Cardiac muscle cell (in vitro differentiated cells and primary cell): ENCODE data around the gene RAB40AL. TPM values are rescaled to one million over a fixed set of nuclear protein-coding genes. Genes with fewer than 3 reads are reported as not detected.
A peak's percentile ranks its signal among the peaks of the same experiment; 100 is the strongest.

Source experiments
- DNase-seq, 2 donors: peaks; one replicate each; pipeline versions ENCODE4 v3.0.0 to v3.0.0-alpha.2; 2010 to 2017; ENCODE audit warnings: low read depth in 1 of 2, low spot score in 1 of 2
- H3K27ac ChIP-seq: fragments of 200-600 bp; sonication (generic); 2 replicates; pipeline ENCODE4 v1.5.1; 2016
- H3K27me3 ChIP-seq: fragments of 200-600 bp; sonication (generic); 2 replicates; pipeline ENCODE4 v1.6.0; 2016; ENCODE audit warnings: control low read depth
- H3K36me3 ChIP-seq: fragments of 200-600 bp; sonication (generic); 2 replicates; pipeline ENCODE4 v1.5.1; 2016; ENCODE audit warnings: control low read depth
- H3K4me1 ChIP-seq: fragments of 200-600 bp; sonication (generic); 2 replicates; pipeline ENCODE4 v1.8.1; 2017; ENCODE audit warnings: low read depth, mild to moderate bottlenecking, mixed run types
- H3K4me3 ChIP-seq: fragments of 200-600 bp; sonication (generic); 2 replicates; pipeline ENCODE4 v1.5.1; 2016; ENCODE audit warnings: mild to moderate bottlenecking
- H3K9me3 ChIP-seq: fragments of 200-600 bp; sonication (generic); 2 replicates; pipeline ENCODE4 v1.5.1; 2017; ENCODE audit warnings: low read depth, mild to moderate bottlenecking, control low read depth
- CTCF ChIP-seq: IDR thresholded peaks from 2 replicates; pipeline ENCODE4 v1.5.1; 2012; ENCODE audit warnings: low read depth, mild to moderate bottlenecking, low read length
- polyA plus RNA-seq: library from polyadenylated mRNA; unstranded; fragments of >200 nt; fragmentation: Nextera tagmentation; extraction: Ambion mirVana; gene quantifications from 2 replicates; pipeline ENCODE4 v1.2.1, GENCODE V29; 2016
- total RNA-seq: library from RNA; depleted of rRNA; stranded (reverse); fragments of >200 nt; gene quantifications from 2 replicates; pipeline ENCODE4 v1.2.3, GENCODE V29; 2016

RAB40AL gene
- total and polyA plus RNA-seq, 2 experiments from 2014 or later = 0.48 to 0.62 TPM

GRCh38 chrX:102983205-102983604 lies 46.1 kb downstream of the RAB40AL start:
- Histone ChIP-seq H3K27ac (no peak overlapping the region), H3K4me1 (no peaks in the 10 kb centered on the region), H3K27me3 (no peaks in the 10 kb centered on the region), H3K36me3 (no peaks in the 10 kb centered on the region), H3K4me3 (no peak overlapping the region), H3K9me3 (no peaks in the 10 kb centered on the region)
- DNase-seq = no peak
- no peak for TF ChIP-seq CTCF

GRCh38 chrX:102985192-102985591 lies 48.1 kb downstream of the RAB40AL start:
- H3K27me3 ChIP-seq = no peaks in the 10 kb centered on the region
- no peaks in the 10 kb centered on the region for H3K36me3 ChIP-seq
- no peak overlapping the region for H3K4me3 ChIP-seq
- peak in 1 of 2 donors; percentile 21 for DNase-seq
- no peaks in the 10 kb centered on the region for H3K4me1 ChIP-seq
- no peaks in the 10 kb centered on the region for H3K9me3 ChIP-seq
- no peak for TF ChIP-seq CTCF
- no peak overlapping the region for H3K27ac ChIP-seq

Other genes starting within 250 kb of the RAB40AL start
- gene GPRASP2, start 224.8 kb upstream of the RAB40AL start, total RNA-seq = 36.7 and 42.7 TPM in 2 replicates
- gene GPRASP2, start 224.8 kb upstream of the RAB40AL start, polyA plus RNA-seq = 23.8 and 34.1 TPM in 2 replicates
- 5.2 and 12.7 TPM in 2 replicates for gene GPRASP3, start 216.5 kb upstream of the RAB40AL start, total RNA-seq
- gene GPRASP3, start 216.5 kb upstream of the RAB40AL start, polyA plus RNA-seq = 8.9 and 9.6 TPM in 2 replicates
- 102 and 179 TPM in 2 replicates for gene BEX1, start 126.9 kb downstream of the RAB40AL start, total RNA-seq
- gene BEX1, start 126.9 kb downstream of the RAB40AL start, polyA plus RNA-seq = 96.5 and 166 TPM in 2 replicates
- 0.27 and 0.46 TPM in 2 replicates for gene NXF3, start 155.9 kb downstream of the RAB40AL start, total RNA-seq
- not detected in 2 replicates for gene NXF3, start 155.9 kb downstream of the RAB40AL start, polyA plus RNA-seq